IMR-90 (cell line): ENCODE measurements around the gene RAD51B.

Experiments
- RAD21 ChIP-seq: IDR thresholded peaks from 2 replicates; pipeline ENCODE4 v1.6.1; 2012; ENCODE audit warnings: low read length, improper control_type of control experiment
- TF ChIP-seq, protein P1 (sequence below): conservative IDR thresholded peaks from 2 replicates; pipeline ENCODE4 v1.5.1; 2012; ENCODE audit warnings: mild to moderate bottlenecking, low read depth, low read length, improper control_type of control experiment

DNA sequence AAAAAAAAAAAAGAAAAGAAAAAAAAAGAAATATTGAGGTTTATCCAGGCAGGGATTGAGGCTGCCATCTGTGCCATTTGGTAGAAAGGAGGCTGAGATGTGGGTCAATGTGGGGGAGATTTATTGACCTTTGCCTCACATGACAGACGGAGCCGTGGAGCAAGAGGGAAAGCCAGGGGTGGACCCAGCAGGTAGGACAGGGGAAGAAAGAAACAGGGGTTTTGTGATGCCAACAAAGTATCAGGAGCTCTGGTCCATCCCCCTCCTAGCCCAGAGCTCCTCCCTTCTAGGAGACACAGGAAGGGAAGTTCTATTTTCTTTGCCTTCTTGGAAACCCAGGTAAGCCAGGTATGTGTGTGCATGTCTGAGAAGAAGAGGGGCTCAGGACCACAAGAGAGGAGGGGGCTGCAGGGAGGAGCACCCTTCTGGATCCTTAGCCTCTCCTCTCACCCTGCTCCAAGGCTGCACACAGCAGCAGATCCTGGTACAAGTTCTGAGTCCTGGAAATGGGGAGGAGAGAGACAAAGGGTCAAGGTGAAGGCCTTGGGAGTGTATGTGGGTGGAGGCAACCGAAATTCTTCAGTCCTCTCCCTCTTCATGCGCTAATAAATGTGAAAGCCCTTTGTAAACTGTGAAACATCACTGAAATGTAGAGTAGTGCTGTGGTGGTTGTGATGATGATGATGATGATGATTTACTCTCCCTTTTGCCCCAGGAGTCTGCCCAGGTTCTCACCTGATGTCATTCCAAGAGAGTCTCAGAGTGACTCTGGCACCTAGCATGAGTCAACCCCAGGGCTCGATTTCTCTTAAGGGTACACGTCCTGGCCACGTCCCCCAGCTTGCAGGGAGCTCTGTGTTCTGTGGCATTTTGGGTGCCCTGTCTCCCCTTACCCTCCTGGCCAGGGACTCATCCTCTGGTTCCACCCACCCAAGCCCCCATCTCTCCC is 947.0 kb downstream of the RAD51B start:
- TF ChIP-seq, protein P1, sequence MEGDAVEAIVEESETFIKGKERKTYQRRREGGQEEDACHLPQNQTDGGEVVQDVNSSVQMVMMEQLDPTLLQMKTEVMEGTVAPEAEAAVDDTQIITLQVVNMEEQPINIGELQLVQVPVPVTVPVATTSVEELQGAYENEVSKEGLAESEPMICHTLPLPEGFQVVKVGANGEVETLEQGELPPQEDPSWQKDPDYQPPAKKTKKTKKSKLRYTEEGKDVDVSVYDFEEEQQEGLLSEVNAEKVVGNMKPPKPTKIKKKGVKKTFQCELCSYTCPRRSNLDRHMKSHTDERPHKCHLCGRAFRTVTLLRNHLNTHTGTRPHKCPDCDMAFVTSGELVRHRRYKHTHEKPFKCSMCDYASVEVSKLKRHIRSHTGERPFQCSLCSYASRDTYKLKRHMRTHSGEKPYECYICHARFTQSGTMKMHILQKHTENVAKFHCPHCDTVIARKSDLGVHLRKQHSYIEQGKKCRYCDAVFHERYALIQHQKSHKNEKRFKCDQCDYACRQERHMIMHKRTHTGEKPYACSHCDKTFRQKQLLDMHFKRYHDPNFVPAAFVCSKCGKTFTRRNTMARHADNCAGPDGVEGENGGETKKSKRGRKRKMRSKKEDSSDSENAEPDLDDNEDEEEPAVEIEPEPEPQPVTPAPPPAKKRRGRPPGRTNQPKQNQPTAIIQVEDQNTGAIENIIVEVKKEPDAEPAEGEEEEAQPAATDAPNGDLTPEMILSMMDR: no peak
- TF ChIP-seq RAD21: no peak
